GM12878 (cell line): ENCODE data around the gene HAAO. TPM values are rescaled to one million over a fixed set of nuclear protein-coding genes. Genes with fewer than 3 reads are reported as not detected.

Source experiments
- ATAC-seq: fragments of 200-7000 bp; cut with Tn5 transposase; 3 replicates; pipeline ENCODE4 v1.9.1; 2020; ENCODE audit warnings: mild to moderate bottlenecking, moderate library complexity
- BruUV-seq: library from RNA; stranded (reverse); fragments of 400-500 nt; replicated peaks from 2 replicates; lab custom pipeline; 2021; lab: Mats Ljungman, UMichigan
- CTCF ChIA-PET: fragments of 300-600 bp; sonication (Branson Sonifier 250); formaldehyde crosslinking; extraction: SDS; loops from one replicate; lab custom pipeline; 2021; ENCODE audit warnings: inconsistent platforms; lab: Yijun Ruan, JAX
- POLR2A ChIA-PET: fragments of 350-600 bp; formaldehyde crosslinking; extraction: SDS; loops from one replicate; lab custom pipeline; 2021; ENCODE audit warnings: inconsistent platforms; lab: Charles Lee
- RAD21 ChIA-PET: fragments of 300-600 bp; sonication (Branson Sonifier 250); formaldehyde crosslinking; loops from one replicate; lab custom pipeline; 2023; ENCODE audit warnings: antibody characterized with exemption; ENCODE audit not compliant: unreplicated experiment; lab: Charles Lee
- SMC1A ChIA-PET: fragments of 300-600 bp; sonication (Branson Sonifier 250); formaldehyde crosslinking; loops from one replicate; lab custom pipeline; 2023; ENCODE audit not compliant: unreplicated experiment, uncharacterized antibody; lab: Charles Lee
- DNase-seq: peaks from one replicate; pipeline ENCODE4 v3.0.0-alpha.2; 2011; ENCODE audit warnings: low read depth, low spot score
- FAIRE-seq: peaks from 3 replicates; lab custom pipeline; 2011; peaks lifted over from hg19 to GRCh38; lab: Jason Lieb, UNC
- H2AFZ ChIP-seq: 2 replicates; pipeline ENCODE4 v1.6.0; 2011; ENCODE audit warnings: low read depth, low read length, control low read depth; ENCODE audit not compliant: control insufficient read depth
- H3K27ac ChIP-seq: 2 replicates; pipeline ENCODE4 v1.5.1; 2011; ENCODE audit warnings: control low read depth; ENCODE audit not compliant: control insufficient read depth, insufficient read depth
- H3K27me3 ChIP-seq, 2 experiments: replicated peaks in 1 of 2; 2 replicates each; pipeline versions ENCODE4 v1.6.0 to v1.6.1; 2011; ENCODE audit warnings: low read length in 1 of 2; ENCODE audit not compliant: control insufficient read depth in 2 of 2, insufficient read depth in 2 of 2
- H3K36me3 ChIP-seq, 2 experiments: 2 replicates each; pipeline ENCODE4 v1.5.1; 2011; ENCODE audit warnings: low read length in 1 of 2; ENCODE audit not compliant: control insufficient read depth in 2 of 2, insufficient read depth in 2 of 2
- H3K4me1 ChIP-seq: 2 replicates; pipeline ENCODE4 v1.6.1; 2011; ENCODE audit warnings: mild to moderate bottlenecking, low read length, moderate library complexity, mixed read lengths; ENCODE audit not compliant: control insufficient read depth, insufficient read depth
- H3K4me2 ChIP-seq: 2 replicates; pipeline ENCODE4 v1.6.0; 2011; ENCODE audit warnings: control low read depth; ENCODE audit not compliant: control insufficient read depth, insufficient read depth
- H3K4me3 ChIP-seq: fragments of 200-600 bp; sonication (generic); 2 replicates; pipeline ENCODE4 v1.5.1; 2016
- H3K79me2 ChIP-seq: 2 replicates; pipeline ENCODE4 v1.6.0; 2011; ENCODE audit warnings: low read length; ENCODE audit not compliant: control insufficient read depth, insufficient read depth
- H3K9ac ChIP-seq: 2 replicates; pipeline ENCODE4 v1.8.0; 2011; ENCODE audit warnings: low read length, control low read depth, mixed read lengths; ENCODE audit not compliant: control insufficient read depth, insufficient read depth
- H3K9me3 ChIP-seq: replicated peaks from 3 replicates; pipeline ENCODE4 v1.5.1; 2011; ENCODE audit warnings: mild to moderate bottlenecking, low read length; ENCODE audit not compliant: control insufficient read depth, insufficient read depth
- H4K20me1 ChIP-seq: 2 replicates; pipeline ENCODE4 v1.6.0; 2011; ENCODE audit not compliant: control insufficient read depth, insufficient read depth
- CEBPB ChIP-seq, 2 experiments: fragments of 150-350 bp in 1 of 2; IDR thresholded peaks; 2 replicates each; pipeline ENCODE4 v1.6.1; 2012 to 2014; ENCODE audit warnings: low read depth in 2 of 2, low read length in 2 of 2, borderline replicate concordance in 1 of 2, inconsistent platforms in 1 of 2
- CHD1 ChIP-seq: IDR thresholded peaks from 2 replicates; pipeline ENCODE4 v1.6.1; 2012; ENCODE audit warnings: low read depth, low read length, improper control_type of control experiment
- GATAD2B ChIP-seq: fragments of 450-650 bp; conservative IDR thresholded peaks from 2 replicates; pipeline ENCODE4 v1.6.1; 2017; ENCODE audit warnings: low read depth, mild to moderate bottlenecking, moderate library complexity
- HCFC1 ChIP-seq: fragments of 150-350 bp; IDR thresholded peaks from 2 replicates; pipeline ENCODE4 v1.6.1; 2014; ENCODE audit warnings: low read length
- LARP7 ChIP-seq: fragments of 450-650 bp; IDR thresholded peaks from 2 replicates; pipeline ENCODE4 v1.6.1; 2017; ENCODE audit warnings: mild to moderate bottlenecking
- NBN ChIP-seq: fragments of 450-650 bp; IDR thresholded peaks from 2 replicates; pipeline ENCODE4 v1.6.1; 2016
- SMAD5 ChIP-seq: IDR thresholded peaks from 2 replicates; pipeline ENCODE4 v1.6.1; 2016; ENCODE audit warnings: antibody characterized with exemption, low read depth
- TCF12 ChIP-seq: IDR thresholded peaks from 2 replicates; pipeline ENCODE4 v1.6.1; 2011; ENCODE audit warnings: low read depth, mild to moderate bottlenecking, low read length
- WGBS: methylation state at CpG from one replicate; pipeline ENCODE4 v1.1.6; 2016; ENCODE audit warnings: low lambda C conversion rate; ENCODE audit not compliant: insufficient replicate concordance, insufficient coverage; ENCODE audit errors: missing lambda C conversion rate; 5-methylcytosine and 5-hydroxymethylcytosine counted together
- in situ Hi-C: fragments of 300-500 bp; cut with MboI; formaldehyde crosslinking; loops from 9 replicates; pipeline ENCODE4 v1.14.3; 2018; ENCODE audit warnings: mixed read lengths
- intact Hi-C: fragments of 100-400 bp; cut with micrococcal nuclease; formaldehyde crosslinking; loops from one replicate; pipeline ENCODE4 v1.14.2; 2022; ENCODE audit not compliant: unreplicated experiment
- polyA plus RNA-seq, 11 experiments: library from polyadenylated mRNA; depleted of rRNA in 4 of 11; unstranded in 6 of 11; stranded (reverse) in 5 of 11; fragments of >200 nt; fragmentation: Nextera tagmentation in 4 of 11; fragmentation: Illumina TruSeq in 1 of 11; extraction: Ambion mirVana in 4 of 11; extraction: Trizol in 1 of 11; gene quantifications; 1 replicate in 1 of 11; 2 replicates in 10 of 11; pipeline versions ENCODE4 v1.2.1 to v1.2.3, GENCODE V29; 2011 to 2016; ENCODE audit warnings: inconsistent platforms in 2 of 11, missing spikeins in 2 of 11, low read depth in 1 of 11
- total RNA-seq, 4 experiments: library from RNA; depleted of rRNA in 3 of 4; stranded (reverse); fragments of >200 nt in 3 of 4; fragmentation: Illumina TruSeq in 1 of 4; extraction: Trizol in 1 of 4; gene quantifications; 2 replicates each; pipeline versions ENCODE4 v1.2.1 to v1.2.3, GENCODE V29; 2013 to 2021
- TF ChIP-seq, protein P1 (sequence below): fragments of 450-650 bp; IDR thresholded peaks from 2 replicates; pipeline ENCODE4 v1.6.1; 2014; ENCODE audit warnings: mild to moderate bottlenecking
- TF ChIP-seq, protein P2 (sequence below): fragments of 450-650 bp; IDR thresholded peaks from 2 replicates; pipeline ENCODE4 v1.6.1; 2016; ENCODE audit warnings: mild to moderate bottlenecking

Gene HAAO
- total and polyA plus RNA-seq, 10 of the 15 experiments (the other 5 are each of a cell fraction or from before 2014, with no cell fraction given): 4.3 to 58.7 (median 26.8) TPM

DNA sequence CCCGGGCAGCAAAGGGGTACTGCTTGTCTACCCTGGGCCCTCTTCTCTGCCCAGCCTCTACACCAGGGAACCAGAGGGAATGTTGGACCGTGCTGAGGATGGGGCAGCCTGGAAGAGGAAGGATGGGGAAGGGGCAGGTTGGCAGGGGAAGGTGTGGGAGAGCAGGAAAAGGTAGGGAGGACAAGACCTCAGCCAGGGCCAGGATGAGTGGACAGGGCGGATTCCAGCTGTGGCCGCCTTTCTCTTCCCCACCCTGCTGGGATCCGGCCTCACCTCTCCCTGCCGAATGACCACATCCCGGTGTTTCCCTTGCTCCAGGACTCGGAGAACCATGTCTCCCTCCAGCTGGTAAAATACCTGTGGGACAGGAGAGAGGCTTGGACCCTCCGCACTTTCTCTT lies 8.9 kb downstream of the HAAO start:
- CTCF ChIA-PET: interaction anchor here (0.6 to 1.1 kb wide), 2 partner anchors 9 to 759 kb away, joined by 3 read pairs; no protein-coding TSS in a partner anchor
- no peak overlapping the region for H3K4me3 ChIP-seq
- intact Hi-C loops: no loop called here
- SMC1A ChIA-PET: interaction anchor here (2.3 kb wide), 1 partner anchor 8 kb away, joined by 7 read pairs; no protein-coding TSS in a partner anchor
- H3K27me3 ChIP-seq: no peaks in the 10 kb centered on the region
- in situ Hi-C loops: no loop called here
- WGBS: 83% methylated on average over 9 of the region's 9 CpGs
- BruUV-seq: no TSS peak
- H3K9me3 ChIP-seq: no peaks in the 10 kb centered on the region; the same call in 2 of the 3 replicates
- FAIRE-seq (no peak), ATAC-seq (no peak), DNase-seq (no peak)
- no peaks in the 10 kb centered on the region for H3K79me2 ChIP-seq
- H2AFZ ChIP-seq: no peak overlapping the region
- no peaks in the 10 kb centered on the region for H4K20me1 ChIP-seq
- H3K27ac ChIP-seq: no peak overlapping the region
- H3K4me2 ChIP-seq: no peak overlapping the region
- H3K36me3 ChIP-seq: no peaks in the 10 kb centered on the region
- peaks cover 7% of the 10 kb centered on the region for H3K4me1 ChIP-seq
- no peak overlapping the region for H3K9ac ChIP-seq
- POLR2A ChIA-PET: no interaction called here
- no peak for TF ChIP-seq NBN
- no peak for TF ChIP-seq HCFC1
- TF ChIP-seq GATAD2B: no peak
- no peak for TF ChIP-seq LARP7
- TF ChIP-seq, protein P1, sequence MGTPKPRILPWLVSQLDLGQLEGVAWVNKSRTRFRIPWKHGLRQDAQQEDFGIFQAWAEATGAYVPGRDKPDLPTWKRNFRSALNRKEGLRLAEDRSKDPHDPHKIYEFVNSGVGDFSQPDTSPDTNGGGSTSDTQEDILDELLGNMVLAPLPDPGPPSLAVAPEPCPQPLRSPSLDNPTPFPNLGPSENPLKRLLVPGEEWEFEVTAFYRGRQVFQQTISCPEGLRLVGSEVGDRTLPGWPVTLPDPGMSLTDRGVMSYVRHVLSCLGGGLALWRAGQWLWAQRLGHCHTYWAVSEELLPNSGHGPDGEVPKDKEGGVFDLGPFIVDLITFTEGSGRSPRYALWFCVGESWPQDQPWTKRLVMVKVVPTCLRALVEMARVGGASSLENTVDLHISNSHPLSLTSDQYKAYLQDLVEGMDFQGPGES: no peak
- TF ChIP-seq CHD1: no peak
- RAD21 ChIA-PET: no interaction called here

DNA sequence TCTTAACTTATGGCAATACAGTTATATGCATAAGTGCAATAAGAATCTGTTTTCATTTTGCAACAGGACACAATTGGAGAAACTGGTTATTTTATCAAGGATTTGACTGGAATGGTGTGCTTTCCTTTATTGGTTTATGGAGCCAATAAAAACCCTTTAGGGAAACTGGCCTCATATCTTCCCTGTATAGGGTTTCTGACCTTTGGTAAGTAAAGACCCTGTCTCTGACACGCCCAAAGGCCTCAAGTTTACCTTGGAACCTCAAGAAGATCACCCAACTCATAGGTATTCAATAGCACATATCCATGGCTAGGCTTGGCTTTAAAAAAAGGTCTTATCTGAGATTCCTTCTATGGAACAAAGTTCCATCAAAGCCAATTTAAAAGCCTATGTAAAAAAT lies 11.2 kb downstream of the HAAO start:
- ChIA-PET POLR2A (no interaction called here), CTCF (no interaction called here), SMC1A (no interaction called here), RAD21 (no interaction called here)
- no peak for FAIRE-seq
- H3K27ac ChIP-seq: no peak overlapping the region
- H3K27me3 ChIP-seq: no peaks in the 10 kb centered on the region
- WGBS: 0% methylated on average over 1 of the region's 1 CpG
- H3K9ac ChIP-seq: no peak overlapping the region
- H3K79me2 ChIP-seq: no peaks in the 10 kb centered on the region
- no peak overlapping the region for H3K4me3 ChIP-seq
- TF ChIP-seq TCF12: no peak
- TF ChIP-seq CEBPB (IDR thresholded peaks at IDR 0.05; ENCODE audit: borderline replicate concordance in 1 of 2, low read depth in 2 of 2, low read length in 2 of 2): no peak
- TF ChIP-seq, protein P2, sequence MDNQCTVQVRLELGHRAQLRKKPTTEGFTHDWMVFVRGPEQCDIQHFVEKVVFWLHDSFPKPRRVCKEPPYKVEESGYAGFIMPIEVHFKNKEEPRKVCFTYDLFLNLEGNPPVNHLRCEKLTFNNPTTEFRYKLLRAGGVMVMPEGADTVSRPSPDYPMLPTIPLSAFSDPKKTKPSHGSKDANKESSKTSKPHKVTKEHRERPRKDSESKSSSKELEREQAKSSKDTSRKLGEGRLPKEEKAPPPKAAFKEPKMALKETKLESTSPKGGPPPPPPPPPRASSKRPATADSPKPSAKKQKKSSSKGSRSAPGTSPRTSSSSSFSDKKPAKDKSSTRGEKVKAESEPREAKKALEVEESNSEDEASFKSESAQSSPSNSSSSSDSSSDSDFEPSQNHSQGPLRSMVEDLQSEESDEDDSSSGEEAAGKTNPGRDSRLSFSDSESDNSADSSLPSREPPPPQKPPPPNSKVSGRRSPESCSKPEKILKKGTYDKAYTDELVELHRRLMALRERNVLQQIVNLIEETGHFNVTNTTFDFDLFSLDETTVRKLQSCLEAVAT: no peak
- no peak for TF ChIP-seq SMAD5
- in situ Hi-C loops (no loop called here), intact Hi-C loops (no loop called here)
- ATAC-seq: no peak
- no TSS peak for BruUV-seq
- H3K9me3 ChIP-seq: peaks cover 1% of the 10 kb centered on the region; the same call in 2 of the 3 replicates
- H3K4me2 ChIP-seq: no peak overlapping the region
- no peak for DNase-seq
- no peaks in the 10 kb centered on the region for H4K20me1 ChIP-seq
- no peaks in the 10 kb centered on the region for H3K36me3 ChIP-seq
- H3K4me1 ChIP-seq: no peaks in the 10 kb centered on the region
- no peak overlapping the region for H2AFZ ChIP-seq
